Activated gamma-delta T cell treated with anti-CD3 and anti-CD28 coated beads, Interleukin-2, amount 50 U/mL, for 16 hours (primary cell): ENCODE measurements around the gene HSPA12B.

Experiments used
- DNase-seq: peaks from one replicate; pipeline ENCODE4 v3.0.0-alpha.2; 2020; ENCODE audit warnings: low read depth

The HSPA12B gene

GRCh38 chr20:3729811-3730540, 2.5 kb upstream of the HSPA12B start:
- no peak for DNase-seq

- DNase-seq = no peak
Measured at GRCh38 chr20:3730803-3731672, 1.4 kb upstream of the HSPA12B start.

- no peak for DNase-seq
Measured at GRCh38 chr20:3731944-3732326, 550 bp upstream of the HSPA12B start.

GRCh38 chr20:3733119-3733995, 872 bp downstream of the HSPA12B start:
- DNase-seq = no peak

GRCh38 chr20:3734111-3734843, 1.8 kb downstream of the HSPA12B start:
- no peak for DNase-seq

GRCh38 chr20:3735768-3736167, 3.3 kb downstream of the HSPA12B start:
- no peak for DNase-seq

GRCh38 chr20:3738111-3739053, 5.9 kb downstream of the HSPA12B start:
- no peak for DNase-seq

GRCh38 chr20:3739054-3739925, 6.8 kb downstream of the HSPA12B start:
- no peak for DNase-seq

- no peak for DNase-seq
Measured at GRCh38 chr20:3739926-3740451, 7.5 kb downstream of the HSPA12B start.

GRCh38 chr20:3740615-3741301, 8.3 kb downstream of the HSPA12B start:
- DNase-seq = no peak

- no peak for DNase-seq
Measured at GRCh38 chr20:3741836-3742458, 9.5 kb downstream of the HSPA12B start.

GRCh38 chr20:3743251-3743650, 10.8 kb downstream of the HSPA12B start:
- no peak for DNase-seq

- no peak for DNase-seq
Measured at GRCh38 chr20:3744037-3744436, 11.6 kb downstream of the HSPA12B start.

- peak; percentile 42 for DNase-seq
Measured at GRCh38 chr20:3744806-3745685, 12.6 kb downstream of the HSPA12B start.

GRCh38 chr20:3745686-3746173, 13.2 kb downstream of the HSPA12B start:
- DNase-seq = no peak

- DNase-seq = no peak
Measured at GRCh38 chr20:3747471-3747870, 15.0 kb downstream of the HSPA12B start.

- no peak for DNase-seq
Measured at GRCh38 chr20:3748073-3748472, 15.6 kb downstream of the HSPA12B start.
